GM19351 (cell line): ENCODE results near the gene TMSB10.
"Not testable (repeated sequence)": the region's sequence is repeated elsewhere in the genome, so short reads cannot be mapped to it uniquely, and the experiment has no call there.

ENCODE experiments used
- ATAC-seq: cut with Tn5 transposase; IDR thresholded peaks from one replicate; pipeline ENCODE4 v1.9.1; 2021; ENCODE audit warnings: mild to moderate bottlenecking, moderate library complexity; ENCODE audit not compliant: unreplicated experiment

Gene TMSB10

GRCh38 chr2:84927275-84927627, 21.8 kb downstream of the TMSB10 start:
- ATAC-seq: no peak

GRCh38 chr2:84931384-84931821, 25.9 kb downstream of the TMSB10 start:
- peak; percentile 67 for ATAC-seq

- peak; percentile 35 for ATAC-seq
Measured at GRCh38 chr2:84938194-84938879, 32.9 kb downstream of the TMSB10 start.

GRCh38 chr2:84939426-84940087, 34.1 kb downstream of the TMSB10 start:
- ATAC-seq: peak; percentile 67

GRCh38 chr2:84940088-84940470, 34.6 kb downstream of the TMSB10 start:
- peak; percentile 4 for ATAC-seq

GRCh38 chr2:84940831-84941412, 35.5 kb downstream of the TMSB10 start:
- no peak for ATAC-seq

- ATAC-seq: no peak
Measured at GRCh38 chr2:84942166-84942565, 36.7 kb downstream of the TMSB10 start.

GRCh38 chr2:84942964-84943421, 37.5 kb downstream of the TMSB10 start:
- ATAC-seq: peak; percentile 29

- ATAC-seq: no peak
Measured at GRCh38 chr2:84944295-84944909, 38.9 kb downstream of the TMSB10 start.

- not testable (repeated sequence) for ATAC-seq
Measured at GRCh38 chr2:84945838-84946203, 40.4 kb downstream of the TMSB10 start.

- peak; percentile 65 for ATAC-seq
Measured at GRCh38 chr2:84946204-84947009, 41.0 kb downstream of the TMSB10 start.

GRCh38 chr2:84947010-84947593, 41.6 kb downstream of the TMSB10 start:
- ATAC-seq: no peak

GRCh38 chr2:84953535-84953934, 48.1 kb downstream of the TMSB10 start:
- no peak for ATAC-seq

GRCh38 chr2:84954329-84954728, 48.9 kb downstream of the TMSB10 start:
- no peak for ATAC-seq
